A549 (cell line): ENCODE measurements around the gene FKBP8. TPM values are rescaled to one million over a fixed set of nuclear protein-coding genes. Genes with fewer than 3 reads are reported as not detected.

Experiments used
- ATAC-seq, 2 experiments: fragments of 200-7000 bp in 1 of 2; fragments of >200 bp in 1 of 2; cut with Nextera tagmentation in 1 of 2; cut with Tn5 transposase in 1 of 2; 3 replicates each; pipeline versions ENCODE4 v1.8.0 to v1.9.1; 2018 to 2020; ENCODE audit warnings: mild to moderate bottlenecking in 1 of 2, moderate library complexity in 1 of 2
- CTCF ChIA-PET: fragments of 300-600 bp; sonication (Branson Sonifier 250); formaldehyde crosslinking; extraction: SDS; loops from one replicate; lab custom pipeline; 2021; ENCODE audit warnings: antibody characterized with exemption, inconsistent platforms; lab: Yijun Ruan, JAX
- POLR2A ChIA-PET: fragments of 350-600 bp; formaldehyde crosslinking; extraction: SDS; loops from one replicate; lab custom pipeline; 2021; ENCODE audit warnings: antibody characterized with exemption, inconsistent platforms; lab: Yijun Ruan, JAX
- DNase-seq, 2 experiments: peaks; one replicate each; pipeline versions ENCODE4 v3.0.0 to v3.0.0-alpha.2; 2011 to 2016; ENCODE audit warnings: low read depth in 1 of 2, low spot score in 1 of 2
- FAIRE-seq: peaks from 2 replicates; lab custom pipeline; 2011; peaks lifted over from hg19 to GRCh38; lab: Jason Lieb, UNC
- H3K27ac ChIP-seq, 2 experiments: fragments of >200 bp; sonication (Bioruptor Twin); formaldehyde crosslinking; 3 replicates each; pipeline ENCODE4 v1.5.1; 2016 to 2017
- H3K4me1 ChIP-seq: fragments of >200 bp; sonication (Bioruptor Twin); formaldehyde crosslinking; 3 replicates; pipeline ENCODE4 v1.6.1; 2016
- H3K4me2 ChIP-seq: fragments of >200 bp; sonication (Bioruptor Twin); formaldehyde crosslinking; 3 replicates; pipeline ENCODE4 v1.6.1; 2016
- H3K4me3 ChIP-seq: fragments of >200 bp; sonication (Bioruptor Twin); formaldehyde crosslinking; 3 replicates; pipeline ENCODE4 v1.5.1; 2016
- H3K9me3 ChIP-seq: fragments of >200 bp; sonication (Bioruptor Twin); formaldehyde crosslinking; 3 replicates; pipeline ENCODE4 v1.6.1; 2016
- BCL3 ChIP-seq: fragments of >200 bp; sonication (Bioruptor Twin); formaldehyde crosslinking; IDR thresholded peaks from 3 replicates; pipeline ENCODE4 v1.6.1; 2016
- CBX2 ChIP-seq: fragments of 200-600 bp; sonication (generic); IDR thresholded peaks from 2 replicates; pipeline ENCODE4 v1.6.1; 2016; ENCODE audit warnings: low read depth, mild to moderate bottlenecking, borderline replicate concordance
- EHMT2 ChIP-seq: fragments of 200-600 bp; sonication (generic); IDR thresholded peaks from 2 replicates; pipeline ENCODE4 v1.6.1; 2016; ENCODE audit warnings: antibody characterized with exemption, low read depth, mild to moderate bottlenecking, moderate library complexity
- HOXB5 ChIP-seq: fragments of 250-450 bp; sonication (Bioruptor Pico); IDR thresholded peaks from 2 replicates; pipeline ENCODE4 v1.5.0; 2020; ENCODE audit warnings: mild to moderate bottlenecking, moderate library complexity
- JUN ChIP-seq, 2 experiments: fragments of >200 bp; sonication (Bioruptor Twin); formaldehyde crosslinking; IDR thresholded peaks; 2 replicates in 1 of 2; 3 replicates in 1 of 2; pipeline ENCODE4 v1.6.1; 2016 to 2017
- MAZ ChIP-seq: fragments of 150-350 bp; IDR thresholded peaks from 2 replicates; pipeline ENCODE4 v1.6.1; 2014; ENCODE audit warnings: antibody characterized with exemption, low read depth, low read length, borderline replicate concordance
- MYC ChIP-seq: IDR thresholded peaks from 2 replicates; pipeline ENCODE4 v1.6.1; 2012; ENCODE audit warnings: mild to moderate bottlenecking, inconsistent platforms, low read length, improper control_type of control experiment, borderline replicate concordance
- PHF8 ChIP-seq: fragments of 200-600 bp; sonication (generic); IDR thresholded peaks from 2 replicates; pipeline ENCODE4 v1.6.1; 2016; ENCODE audit warnings: low read depth, mild to moderate bottlenecking, antibody characterized with exemption, moderate library complexity, borderline replicate concordance
- RAD21 ChIP-seq, 2 experiments: fragments of >200 bp in 1 of 2; sonication (Bioruptor Twin) in 1 of 2; formaldehyde crosslinking in 1 of 2; IDR thresholded peaks in 1 of 2; conservative IDR thresholded peaks in 1 of 2; 2 replicates in 1 of 2; 3 replicates in 1 of 2; pipeline ENCODE4 v1.6.1; 2012 to 2018; ENCODE audit warnings: inconsistent platforms in 1 of 2
- RCOR1 ChIP-seq: fragments of 150-350 bp; IDR thresholded peaks from 2 replicates; pipeline ENCODE4 v1.6.1; 2014; ENCODE audit warnings: antibody characterized with exemption, low read length, low read depth
- REST ChIP-seq: fragments of 200-600 bp; sonication (generic); IDR thresholded peaks from 2 replicates; pipeline ENCODE4 v1.6.1; 2016; ENCODE audit warnings: antibody characterized with exemption, mild to moderate bottlenecking, moderate library complexity
- RFX5 ChIP-seq: fragments of 450-650 bp; IDR thresholded peaks from 2 replicates; pipeline ENCODE4 v1.7.1; 2014; ENCODE audit warnings: antibody characterized with exemption, mild to moderate bottlenecking, moderate library complexity
- TFCP2L1 ChIP-seq: fragments of 250-450 bp; sonication (Bioruptor Pico); IDR thresholded peaks from 2 replicates; pipeline ENCODE4 v1.5.0; 2021; ENCODE audit warnings: mild to moderate bottlenecking
- TP53 ChIP-seq: fragments of 250-450 bp; sonication (Bioruptor Pico); IDR thresholded peaks from 2 replicates; pipeline ENCODE4 v1.5.0; 2021; ENCODE audit warnings: mild to moderate bottlenecking, moderate library complexity
- ZNF302 ChIP-seq: fragments of 250-450 bp; sonication (Bioruptor Pico); IDR thresholded peaks from 2 replicates; pipeline ENCODE4 v1.9.0; 2021; ENCODE audit warnings: inconsistent platforms, mild to moderate bottlenecking, moderate library complexity
- ZSCAN20 ChIP-seq: fragments of 250-450 bp; sonication (Bioruptor Pico); IDR thresholded peaks from 2 replicates; pipeline ENCODE4 v1.8.0; 2022; ENCODE audit warnings: mild to moderate bottlenecking, moderate library complexity
- WGBS: methylation state at CpG from one replicate; pipeline ENCODE4 v1.1.6; 2017; ENCODE audit errors: missing lambda C conversion rate; 5-methylcytosine and 5-hydroxymethylcytosine counted together
- polyA plus RNA-seq, 4 experiments: library from polyadenylated mRNA; depleted of rRNA in 3 of 4; stranded (reverse); fragments of >200 nt; fragmentation: RNase III in 1 of 4; extraction: RNeasy Plus Mini Kit Qiagen cat#74134 plus additional on column Dnase treatment in 1 of 4; gene quantifications; 2 replicates in 3 of 4; 3 replicates in 1 of 4; pipeline ENCODE4 v1.2.3, GENCODE V29; 2011 to 2017
- TF ChIP-seq, protein P1 (sequence below): IDR thresholded peaks from 2 replicates; pipeline ENCODE4 v1.6.1; 2012
- TF ChIP-seq, protein P2 (sequence below): fragments of 450-650 bp; IDR thresholded peaks from 2 replicates; pipeline ENCODE4 v1.6.1; 2014; ENCODE audit warnings: antibody characterized with exemption
- TF ChIP-seq, protein P3 (sequence below): IDR thresholded peaks from 2 replicates; pipeline ENCODE4 v1.6.1; 2012

The FKBP8 gene
- polyA plus RNA-seq, 2 of the 4 experiments (the other 2 are of a cell fraction) = 56.1 to 123 TPM

DNA sequence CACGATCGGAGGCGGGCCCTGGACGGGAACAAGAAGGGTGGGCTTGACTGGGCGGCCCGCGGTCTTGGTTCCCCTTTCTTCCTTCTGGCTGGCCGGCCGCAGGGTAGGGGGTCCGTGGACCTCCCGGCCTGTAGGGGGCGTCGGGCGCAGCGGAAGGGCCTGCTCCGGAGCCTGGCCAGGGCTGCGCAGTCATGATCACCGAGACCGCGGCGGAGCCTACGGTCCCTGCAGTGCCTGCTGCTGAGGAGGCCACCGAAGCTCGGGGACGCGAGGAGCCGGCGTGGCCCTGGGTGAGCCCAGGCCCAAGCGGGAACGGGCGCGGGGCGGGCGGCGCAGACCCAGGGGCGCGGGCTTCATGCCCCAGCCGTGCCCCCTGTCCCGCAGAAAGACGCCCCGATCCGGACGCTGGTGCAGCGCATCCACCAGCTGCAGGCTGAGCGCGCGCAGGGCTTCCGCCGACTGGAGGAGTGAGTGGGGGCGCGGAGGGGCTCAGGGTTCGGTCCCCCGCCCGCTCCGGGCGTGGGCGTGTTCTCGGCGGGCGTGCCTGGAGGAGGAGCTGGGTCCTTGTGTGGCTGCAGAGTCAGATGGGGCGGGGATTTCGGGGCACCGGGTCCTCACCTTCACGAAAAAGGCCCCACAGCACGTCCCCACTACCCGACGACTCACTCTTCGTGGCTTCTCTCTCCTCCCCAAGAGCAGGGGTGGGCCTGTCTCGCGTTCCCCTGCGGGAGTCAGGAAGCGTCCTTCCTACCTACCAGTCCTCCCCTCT is 45.4 kb upstream of the FKBP8 start, which contains the start of gene REX1BD (continued):
- TF ChIP-seq EHMT2 (no peak), ZNF302 (CRISPR knock-in tag) (no peak), ZSCAN20 (CRISPR knock-in tag) (no peak), TFCP2L1 (no peak), PHF8 (peak; percentile 44; the same call in 1 of the 2 replicates), BCL3 (peak; percentile 60; the same call in 1 of the 3 replicates)
- TF ChIP-seq, protein P1, sequence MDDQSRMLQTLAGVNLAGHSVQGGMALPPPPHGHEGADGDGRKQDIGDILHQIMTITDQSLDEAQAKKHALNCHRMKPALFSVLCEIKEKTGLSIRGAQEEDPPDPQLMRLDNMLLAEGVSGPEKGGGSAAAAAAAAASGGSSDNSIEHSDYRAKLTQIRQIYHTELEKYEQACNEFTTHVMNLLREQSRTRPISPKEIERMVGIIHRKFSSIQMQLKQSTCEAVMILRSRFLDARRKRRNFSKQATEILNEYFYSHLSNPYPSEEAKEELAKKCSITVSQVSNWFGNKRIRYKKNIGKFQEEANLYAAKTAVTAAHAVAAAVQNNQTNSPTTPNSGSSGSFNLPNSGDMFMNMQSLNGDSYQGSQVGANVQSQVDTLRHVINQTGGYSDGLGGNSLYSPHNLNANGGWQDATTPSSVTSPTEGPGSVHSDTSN = no peak
- TF ChIP-seq, protein P2, sequence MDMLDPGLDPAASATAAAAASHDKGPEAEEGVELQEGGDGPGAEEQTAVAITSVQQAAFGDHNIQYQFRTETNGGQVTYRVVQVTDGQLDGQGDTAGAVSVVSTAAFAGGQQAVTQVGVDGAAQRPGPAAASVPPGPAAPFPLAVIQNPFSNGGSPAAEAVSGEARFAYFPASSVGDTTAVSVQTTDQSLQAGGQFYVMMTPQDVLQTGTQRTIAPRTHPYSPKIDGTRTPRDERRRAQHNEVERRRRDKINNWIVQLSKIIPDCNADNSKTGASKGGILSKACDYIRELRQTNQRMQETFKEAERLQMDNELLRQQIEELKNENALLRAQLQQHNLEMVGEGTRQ = no peak

- peak in 1 of 2 experiments; percentile 4; a peak in 1 of 6 replicates for ATAC-seq
- POLR2A ChIA-PET = interaction anchor here (3.1 kb wide), 1 partner anchor 16 kb away, joined by 31 read pairs; the partner anchor contains the start of gene UBA52
Observed at GRCh38 chr19:18587962-18588610, 44.7 kb upstream of the FKBP8 start.

More at GRCh38 chr19:18587962-18588610, 44.7 kb upstream of the FKBP8 start:
- Histone ChIP-seq H3K4me2 (peak overlapping the region; percentile 100), H3K9me3 (no peaks in the 10 kb centered on the region)
- 34% methylated on average over 16 of the region's 16 CpGs for WGBS
- TF ChIP-seq RFX5 = no peak
- TF ChIP-seq REST = no peak
- no peak for TF ChIP-seq CBX2
- TF ChIP-seq TP53 (CRISPR knock-in tag) = no peak
- TF ChIP-seq, protein P3, sequence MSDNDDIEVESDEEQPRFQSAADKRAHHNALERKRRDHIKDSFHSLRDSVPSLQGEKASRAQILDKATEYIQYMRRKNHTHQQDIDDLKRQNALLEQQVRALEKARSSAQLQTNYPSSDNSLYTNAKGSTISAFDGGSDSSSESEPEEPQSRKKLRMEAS = no peak
- no peak for TF ChIP-seq JUN (IDR thresholded peaks at IDR 0.05)
- TF ChIP-seq EHMT2 = no peak
- TF ChIP-seq, protein P1 = no peak
- no peak for TF ChIP-seq MYC
- TF ChIP-seq RCOR1 = no peak
- TF ChIP-seq RAD21 (conservative IDR thresholded peaks at IDR 0.05 in 1 of 2, IDR thresholded peaks at IDR 0.05 in 1 of 2) = no peak
- no peak for TF ChIP-seq MAZ
- no peak for TF ChIP-seq HOXB5 (CRISPR knock-in tag)
- TF ChIP-seq, protein P2 = no peak
- TF ChIP-seq, all 56 proteins: peak for 0
- H3K4me3 ChIP-seq = peak overlapping the region; percentile 96
- peak overlapping the region; percentile 100 for H3K27ac ChIP-seq
- CTCF ChIA-PET = interaction anchor here (0.7 to 3.6 kb wide), 24 partner anchors 8 to 261 kb away, joined by 3 to 22 read pairs (median 6); partner anchors contain the start of genes FKBP8 and UBA52
- H3K4me1 ChIP-seq = peaks cover 8% of the 10 kb centered on the region; the same call in 1 of the 3 replicates
- FAIRE-seq (no peak), DNase-seq (no peak)
